ENCODE data around the gene AP2M1. TPM values are rescaled to one million over a fixed set of nuclear protein-coding genes. Genes with fewer than 3 reads are reported as not detected.
A peak's percentile ranks its signal among the peaks of the same experiment; 100 is the strongest.

The AP2M1 gene
- total and polyA plus RNA-seq, 2 of the 8 experiments (the other 6 are each of a cell fraction or from before 2014, with no cell fraction given), result 403 to 454 TPM

- TF ChIP-seq ATF2 (IDR thresholded peaks at IDR 0.05; ENCODE audit: low read length), result no peak
- no peak for TF ChIP-seq RNF2 (IDR thresholded peaks at IDR 0.05; ENCODE audit: borderline replicate concordance, low read depth, low read length, missing control alignments, poor library complexity, severe bottlenecking)
- TF ChIP-seq RAD21 (IDR thresholded peaks at IDR 0.05 in 1 of 2, conservative IDR thresholded peaks at IDR 0.05 in 1 of 2; ENCODE audit: low read depth in 2 of 2, low read length in 2 of 2), result peak; percentile 79 to 83
Observed at GRCh38 chr3:184145111-184145524, 29.5 kb upstream of the AP2M1 start (continued).
